Adrenal gland (tissue), 12 donors: ENCODE results near the gene CIB1. TPM values are rescaled to one million over a fixed set of nuclear protein-coding genes. Genes with fewer than 3 reads are reported as not detected.

ENCODE experiments used
- DNase-seq, 7 donors: peaks; one replicate each; pipeline ENCODE4 v3.0.0-alpha.2; 2019 to 2020
- H3K27ac ChIP-seq, 5 donors: fragments of 200-600 bp; sonication (generic) in 4 of 5; 1 replicate in 3 of 5; 2 replicates in 2 of 5; pipeline versions ENCODE4 v1.5.1 to v1.8.0; 2016 to 2020; ENCODE audit warnings: mild to moderate bottlenecking in 1 of 5
- H3K27me3 ChIP-seq: fragments of 200-600 bp; 2 replicates; pipeline ENCODE4 v1.8.0; 2021
- H3K36me3 ChIP-seq, 2 donors: fragments of 200-600 bp; replicated peaks in 1 of 2; 1 replicate in 1 of 2; 2 replicates in 1 of 2; pipeline versions ENCODE4 v1.5.1 to v1.8.0; 2018 to 2022
- H3K4me1 ChIP-seq, 2 donors: fragments of 200-600 bp; replicated peaks in 1 of 2; 1 replicate in 1 of 2; 2 replicates in 1 of 2; pipeline versions ENCODE4 v1.5.1 to v1.8.0; 2018 to 2021
- H3K4me3 ChIP-seq, 4 donors: fragments of 200-600 bp; sonication (generic) in 3 of 4; one replicate each; pipeline ENCODE4 v1.5.1; 2016 to 2018
- H3K9me3 ChIP-seq, 3 donors: fragments of 200-600 bp; sonication (generic) in 1 of 3; replicated peaks in 1 of 3; 1 replicate in 2 of 3; 2 replicates in 1 of 3; pipeline versions ENCODE4 v1.5.1 to v1.8.0; 2016 to 2021
- CTCF ChIP-seq, 6 experiments: fragments of 450-650 bp in 4 of 6; fragments of 200-600 bp in 2 of 6; sonication (generic) in 1 of 6; IDR thresholded peaks; 1 replicate in 5 of 6; 2 replicates in 1 of 6; pipeline versions ENCODE4 v1.5.1 to v1.8.0; 2016 to 2021; ENCODE audit warnings: antibody characterized with exemption in 6 of 6, mild to moderate bottlenecking in 2 of 6, moderate library complexity in 1 of 6
- POLR2A ChIP-seq, 2 donors: fragments of 450-650 bp; IDR thresholded peaks; one replicate each; pipeline ENCODE4 v1.6.1; 2017; ENCODE audit warnings: antibody characterized with exemption in 2 of 2, mild to moderate bottlenecking in 2 of 2, moderate library complexity in 1 of 2
- WGBS, 4 donors: extraction: QIAGEN DNeasy Blood & Tissue Kit in 2 of 4; methylation state at CpG; one replicate each; pipeline versions ENCODE4 v1.1.5 to v1.1.7; 2013 to 2017; 5-methylcytosine and 5-hydroxymethylcytosine counted together
- intact Hi-C, 2 donors: fragments of 100-400 bp; cut with DNase I; formaldehyde crosslinking; loops; one replicate each; pipeline versions ENCODE4 v1.14.1 to v1.15.0; 2022 to 2023
- polyA plus RNA-seq, 3 donors: library from polyadenylated mRNA; stranded (reverse); fragments of 200-250 nt in 2 of 3; fragments of 350-450 nt in 1 of 3; fragmentation: Illumina TruSeq in 1 of 3; extraction: RNeasy Lipid Tissue Mini Kit (QIAGEN cat#74804) in 1 of 3; gene quantifications; one replicate each; pipeline ENCODE4 v1.2.3, GENCODE V29; 2013 to 2014
- total RNA-seq, 9 donors: library from RNA; depleted of rRNA in 4 of 9; stranded (reverse); fragments of >200 nt in 4 of 9; fragments of 120-200 nt in 1 of 9; fragmentation: NEBNext Ultra II Directional in 1 of 9; extraction: Animal tissue kit (Norgen Biotek cat#: 25700) in 1 of 9; gene quantifications; one replicate each; pipeline versions ENCODE4 v1.1.0 to v1.2.4, GENCODE V29; 2013 to 2023
- donor health status: healthy with polysubstance abuse.
- donor health status: Bipolar disorder and iron deficiency.
- donor health status: DM: yes; HTN: yes; CAD: no.
- donor health status: DM: no; HTN: no; CAD: no.
- donor health status: DM: no; HTN: no; CAD: no.
- donor health status: DM: yes; HTN: yes; CAD: no.

The CIB1 gene
- total and polyA plus RNA-seq, 12 donors, result 38.8 to 259 (median 135) TPM

- H3K27ac ChIP-seq, result peak overlapping the region in 3 of 5 donors; percentile 19 to 68 (median 61)
- H3K36me3 ChIP-seq, result peaks cover 0 to 16% of the 10 kb centered on the region in 2 donors
- no peak for TF ChIP-seq POLR2A (IDR thresholded peaks at IDR 0.05)
- no peak for TF ChIP-seq CTCF (IDR thresholded peaks at IDR 0.05)
- WGBS, 4 donors, result 70 to 83% (median 81%) methylated on average over 13 to 35 of the region's 35 CpGs
- DNase-seq, result peak in 4 of 7 donors; percentile 49 to 68 (median 63)
- H3K9me3 ChIP-seq, result no peaks in the 10 kb centered on the region
- no peak overlapping the region for H3K4me3 ChIP-seq
- intact Hi-C loops, result no loop called here
- peaks cover 14 to 34% of the 10 kb centered on the region in 2 donors for H3K4me1 ChIP-seq
- H3K27me3 ChIP-seq, result no peaks in the 10 kb centered on the region
Observed at GRCh38 chr15:90212221-90213098, 21.3 kb downstream of the CIB1 start.

- Histone ChIP-seq H3K4me3 (no peak overlapping the region), H3K27ac (peak overlapping the region in 4 of 5 donors; percentile 2 to 68 (median 49)), H3K27me3 (no peaks in the 10 kb centered on the region), H3K4me1 (peaks cover 14 to 34% of the 10 kb centered on the region in 2 donors), H3K9me3 (no peaks in the 10 kb centered on the region), H3K36me3 (peaks cover 0 to 11% of the 10 kb centered on the region in 2 donors)
- DNase-seq, result peak in 1 of 7 donors; percentile 46
- intact Hi-C loops, result no loop called here
- WGBS, 4 donors, result 20 to 55% (median 47%) methylated on average over 1 to 13 of the region's 13 CpGs
- TF ChIP-seq POLR2A (IDR thresholded peaks at IDR 0.05), result no peak
- TF ChIP-seq CTCF (IDR thresholded peaks at IDR 0.05), result no peak
Observed at GRCh38 chr15:90211440-90212143, 22.1 kb downstream of the CIB1 start.

GRCh38 chr15:90211009-90211408, 22.7 kb downstream of the CIB1 start:
- peaks cover 0 to 11% of the 10 kb centered on the region in 2 donors for H3K36me3 ChIP-seq
- H3K4me3 ChIP-seq, result no peak overlapping the region
- no peak for TF ChIP-seq POLR2A (IDR thresholded peaks at IDR 0.05)
- no peak for TF ChIP-seq CTCF (IDR thresholded peaks at IDR 0.05)
- intact Hi-C loops, result no loop called here
- no peaks in the 10 kb centered on the region for H3K9me3 ChIP-seq
- H3K27me3 ChIP-seq, result no peaks in the 10 kb centered on the region
- 81 to 92% (median 87%) methylated on average over 2 to 9 of the region's 9 CpGs for WGBS, 4 donors
- DNase-seq, result no peak
- peak overlapping the region in 4 of 5 donors; percentile 2 to 68 (median 49) for H3K27ac ChIP-seq
- peaks cover 15 to 40% of the 10 kb centered on the region in 2 donors for H3K4me1 ChIP-seq

- H3K36me3 ChIP-seq, result peaks cover 0 to 11% of the 10 kb centered on the region in 2 donors
- H3K27ac ChIP-seq, result no peak overlapping the region
- no peak for TF ChIP-seq POLR2A (IDR thresholded peaks at IDR 0.05)
- TF ChIP-seq CTCF (IDR thresholded peaks at IDR 0.05), result no peak
- intact Hi-C loops, result no loop called here
- no peaks in the 10 kb centered on the region for H3K27me3 ChIP-seq
- no peaks in the 10 kb centered on the region for H3K9me3 ChIP-seq
- no peak for DNase-seq
- 77 to 87% (median 79%) methylated on average over 8 of the region's 8 CpGs for WGBS, 4 donors
- no peak overlapping the region for H3K4me3 ChIP-seq
- peaks cover 18 to 44% of the 10 kb centered on the region in 2 donors for H3K4me1 ChIP-seq
Observed at GRCh38 chr15:90210593-90210992, 23.1 kb downstream of the CIB1 start.
